GM18951 (cell line): Measurements from ENCODE around the gene GABRR1.

Experiments used
- POLR2A ChIP-seq: IDR thresholded peaks from 4 replicates; pipeline ENCODE4 v1.6.1; 2011; ENCODE audit warnings: mild to moderate bottlenecking; ENCODE audit not compliant: insufficient read length, insufficient read depth; ENCODE audit errors: extremely low read depth
- in situ Hi-C: fragments of 300-500 bp; cut with MboI; formaldehyde crosslinking; loops from one replicate; pipeline ENCODE4 v1.12.0; 2022; ENCODE audit warnings: low sequenced_read_pairs, mixed read lengths, inconsistent platforms; ENCODE audit not compliant: unreplicated experiment

GABRR1 gene

GRCh38 chr6:89172131-89172530 lies 45.0 kb downstream of the GABRR1 start:
- in situ Hi-C loops = no loop called here
- no peak for TF ChIP-seq POLR2A

GRCh38 chr6:89162047-89162371 lies 55.1 kb downstream of the GABRR1 start:
- no peak for TF ChIP-seq POLR2A
- in situ Hi-C loops = no loop called here

- no peak for TF ChIP-seq POLR2A
- in situ Hi-C loops = no loop called here
These were observed 55.7 kb downstream of the GABRR1 start for GRCh38 chr6:89161326-89162046.

GRCh38 chr6:89160331-89161092 lies 56.6 kb downstream of the GABRR1 start:
- no peak for TF ChIP-seq POLR2A
- in situ Hi-C loops = no loop called here

- in situ Hi-C loops = no loop called here
- no peak for TF ChIP-seq POLR2A
These were observed 63.0 kb downstream of the GABRR1 start for GRCh38 chr6:89154131-89154530.

GRCh38 chr6:89148016-89148750 lies 69.0 kb downstream of the GABRR1 start:
- TF ChIP-seq POLR2A = no peak
- in situ Hi-C loops = no loop called here

GRCh38 chr6:89146718-89147700 lies 70.1 kb downstream of the GABRR1 start:
- no peak for TF ChIP-seq POLR2A
- in situ Hi-C loops = no loop called here

- in situ Hi-C loops = no loop called here
- peak; percentile 75 for TF ChIP-seq POLR2A
These were observed 71.0 kb downstream of the GABRR1 start, which contains the start of gene PM20D2 for GRCh38 chr6:89145956-89146717. Gene PM20D2, plus strand, starts transcription at chr6:89146055. Its CDS starts 90 bp downstream, at chr6:89146145.

- TF ChIP-seq POLR2A = no peak
- in situ Hi-C loops = no loop called here
These were observed 71.8 kb downstream of the GABRR1 start for GRCh38 chr6:89145091-89145955.

- no peak for TF ChIP-seq POLR2A
- in situ Hi-C loops = no loop called here
These were observed 72.7 kb downstream of the GABRR1 start for GRCh38 chr6:89144354-89144906.
